Omental fat pad (tissue), 4 donors: Measurements from ENCODE around the gene TSGA10. TPM values are rescaled to one million over a fixed set of nuclear protein-coding genes. Genes with fewer than 3 reads are reported as not detected.
"Not testable (repeated sequence)": the region's sequence is repeated elsewhere in the genome, so short reads cannot be mapped to it uniquely, and the experiment has no call there.

Experiments used
- ATAC-seq: fragments of 150-250 bp; one replicate; pipeline ENCODE4 v1.9.1; 2016; ENCODE audit warnings: mild to moderate bottlenecking, moderate library complexity; ENCODE audit not compliant: low FRiP score
- DNase-seq: peaks from one replicate; pipeline ENCODE4 v3.0.0-alpha.2; 2019; ENCODE audit warnings: low spot score
- total RNA-seq, 4 donors: library from RNA; depleted of rRNA; stranded (reverse); fragments of >200 nt; gene quantifications; one replicate each; pipeline ENCODE4 v1.1.0, GENCODE V29; 2016
- TF ChIP-seq, protein P1 (sequence below), 3 donors: fragments of 450-650 bp; IDR thresholded peaks; one replicate each; pipeline ENCODE4 v1.5.1; 2016 to 2017; ENCODE audit warnings: antibody characterized with exemption in 3 of 3, mild to moderate bottlenecking in 3 of 3, moderate library complexity in 2 of 3

Gene TSGA10
- total RNA-seq, 4 donors from 2014 or later = 4.7 to 19.5 (median 8.5) TPM

- no peak for ATAC-seq
Observed at GRCh38 chr2:99139003-99139402, 15.7 kb downstream of the TSGA10 start.

DNA sequence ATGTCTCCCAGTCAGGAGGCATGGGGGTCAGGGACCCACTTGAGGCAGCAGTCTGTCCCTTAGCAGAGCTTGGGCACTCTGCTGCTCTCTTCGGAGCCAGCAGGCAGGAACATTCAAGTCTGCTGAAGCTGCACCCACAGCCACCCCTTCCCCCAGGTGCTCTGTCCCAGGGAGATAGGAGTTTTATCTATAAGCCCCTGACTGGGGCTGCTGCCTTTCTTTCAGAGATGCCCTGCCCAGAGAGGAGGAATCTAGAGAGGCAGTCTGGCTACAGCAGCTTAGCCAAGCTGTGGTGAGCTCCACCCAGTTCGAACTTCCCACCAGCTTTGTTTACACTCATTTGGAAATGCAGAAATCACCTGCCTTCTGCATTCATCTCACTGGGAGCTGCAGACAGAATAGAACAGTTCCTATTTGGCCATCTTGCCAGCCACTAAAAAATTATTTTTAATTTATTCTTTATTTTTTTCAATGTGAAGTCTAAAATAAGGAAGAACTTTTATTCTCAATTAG, 19.6 kb downstream of the TSGA10 start:
- not testable (repeated sequence) for DNase-seq, ATAC-seq

More at GRCh38 chr2:99139003-99139402, 15.7 kb downstream of the TSGA10 start:
- TF ChIP-seq, protein P1, sequence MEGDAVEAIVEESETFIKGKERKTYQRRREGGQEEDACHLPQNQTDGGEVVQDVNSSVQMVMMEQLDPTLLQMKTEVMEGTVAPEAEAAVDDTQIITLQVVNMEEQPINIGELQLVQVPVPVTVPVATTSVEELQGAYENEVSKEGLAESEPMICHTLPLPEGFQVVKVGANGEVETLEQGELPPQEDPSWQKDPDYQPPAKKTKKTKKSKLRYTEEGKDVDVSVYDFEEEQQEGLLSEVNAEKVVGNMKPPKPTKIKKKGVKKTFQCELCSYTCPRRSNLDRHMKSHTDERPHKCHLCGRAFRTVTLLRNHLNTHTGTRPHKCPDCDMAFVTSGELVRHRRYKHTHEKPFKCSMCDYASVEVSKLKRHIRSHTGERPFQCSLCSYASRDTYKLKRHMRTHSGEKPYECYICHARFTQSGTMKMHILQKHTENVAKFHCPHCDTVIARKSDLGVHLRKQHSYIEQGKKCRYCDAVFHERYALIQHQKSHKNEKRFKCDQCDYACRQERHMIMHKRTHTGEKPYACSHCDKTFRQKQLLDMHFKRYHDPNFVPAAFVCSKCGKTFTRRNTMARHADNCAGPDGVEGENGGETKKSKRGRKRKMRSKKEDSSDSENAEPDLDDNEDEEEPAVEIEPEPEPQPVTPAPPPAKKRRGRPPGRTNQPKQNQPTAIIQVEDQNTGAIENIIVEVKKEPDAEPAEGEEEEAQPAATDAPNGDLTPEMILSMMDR (IDR thresholded peaks at IDR 0.05) = no peak
- no peak for DNase-seq

GRCh38 chr2:99127981-99128380, 26.8 kb downstream of the TSGA10 start:
- no peak for ATAC-seq
- no peak for DNase-seq
- TF ChIP-seq, protein P1 (IDR thresholded peaks at IDR 0.05) = no peak

DNA sequence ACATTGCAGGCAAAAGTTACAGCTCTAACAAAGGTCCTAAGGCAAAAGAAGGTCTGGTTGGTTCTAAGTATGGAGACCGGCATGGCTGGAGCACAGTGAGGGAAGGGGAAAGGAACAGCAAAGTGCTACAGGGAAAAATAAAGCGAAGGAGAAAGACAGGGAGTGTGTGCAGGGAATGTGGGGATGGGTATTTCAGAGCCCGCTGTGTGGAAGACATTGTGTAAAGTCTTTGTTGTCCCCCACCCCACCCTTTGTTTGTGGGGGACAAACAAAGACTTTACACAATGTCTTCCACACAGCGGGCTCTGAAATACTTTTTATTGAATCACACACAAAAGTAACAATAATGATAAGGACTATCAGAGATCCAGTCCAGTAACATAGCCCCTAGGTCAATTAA, 42.1 kb downstream of the TSGA10 start:
- TF ChIP-seq, protein P1 (IDR thresholded peaks at IDR 0.05) = no peak
- ATAC-seq (no peak), DNase-seq (no peak)

DNA sequence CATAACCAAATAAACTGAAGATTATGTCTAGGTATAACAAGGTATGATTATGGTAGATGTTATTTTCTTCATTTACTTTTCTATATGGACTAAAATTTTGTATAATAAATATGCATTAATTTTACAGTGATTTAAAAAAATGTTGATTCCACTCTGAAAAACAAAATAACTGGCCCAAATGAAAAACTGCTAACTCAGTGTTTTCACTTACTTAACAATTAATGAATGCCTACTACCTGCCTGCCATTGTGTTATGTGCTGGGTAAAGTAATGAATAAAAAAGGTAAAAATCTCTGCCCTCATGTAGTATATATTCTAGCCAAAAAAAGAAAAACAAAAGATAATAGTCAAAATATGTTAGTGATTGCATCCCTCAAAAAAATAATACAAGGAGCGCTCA, 42.8 kb downstream of the TSGA10 start:
- ATAC-seq (no peak), DNase-seq (no peak)

DNA sequence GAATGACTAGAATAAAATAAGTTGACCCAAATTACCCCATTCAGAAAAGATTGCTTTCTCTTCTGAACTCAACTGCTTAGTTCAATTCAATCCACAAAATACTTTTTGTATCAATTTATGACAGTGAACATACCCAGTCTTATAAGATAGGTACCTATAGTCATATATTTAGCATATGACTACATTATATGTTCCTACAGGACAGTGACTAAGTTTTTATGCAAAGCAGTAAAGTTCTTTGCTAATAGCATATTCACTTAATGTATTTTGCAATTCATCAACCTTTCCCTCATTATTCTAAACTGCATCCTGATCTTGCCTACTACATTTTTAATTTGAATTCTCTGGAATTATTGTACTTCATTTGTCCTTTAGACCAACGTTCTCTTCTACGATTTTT, 43.5 kb downstream of the TSGA10 start:
- no peak for DNase-seq
- TF ChIP-seq, protein P1 (IDR thresholded peaks at IDR 0.05) = no peak
- ATAC-seq = no peak

More for the DNA sequence above, 42.8 kb downstream of the TSGA10 start:
- TF ChIP-seq, protein P1 (IDR thresholded peaks at IDR 0.05) = no peak

- ATAC-seq (no peak), DNase-seq (no peak)
- TF ChIP-seq, protein P1 (IDR thresholded peaks at IDR 0.05) = no peak
Observed at GRCh38 chr2:99106913-99107312, 47.8 kb downstream of the TSGA10 start.
